ENCODE measurements around the gene ZFR2.
A peak's percentile ranks its signal among the peaks of the same experiment; 100 is the strongest.

ZFR2 gene

DNA sequence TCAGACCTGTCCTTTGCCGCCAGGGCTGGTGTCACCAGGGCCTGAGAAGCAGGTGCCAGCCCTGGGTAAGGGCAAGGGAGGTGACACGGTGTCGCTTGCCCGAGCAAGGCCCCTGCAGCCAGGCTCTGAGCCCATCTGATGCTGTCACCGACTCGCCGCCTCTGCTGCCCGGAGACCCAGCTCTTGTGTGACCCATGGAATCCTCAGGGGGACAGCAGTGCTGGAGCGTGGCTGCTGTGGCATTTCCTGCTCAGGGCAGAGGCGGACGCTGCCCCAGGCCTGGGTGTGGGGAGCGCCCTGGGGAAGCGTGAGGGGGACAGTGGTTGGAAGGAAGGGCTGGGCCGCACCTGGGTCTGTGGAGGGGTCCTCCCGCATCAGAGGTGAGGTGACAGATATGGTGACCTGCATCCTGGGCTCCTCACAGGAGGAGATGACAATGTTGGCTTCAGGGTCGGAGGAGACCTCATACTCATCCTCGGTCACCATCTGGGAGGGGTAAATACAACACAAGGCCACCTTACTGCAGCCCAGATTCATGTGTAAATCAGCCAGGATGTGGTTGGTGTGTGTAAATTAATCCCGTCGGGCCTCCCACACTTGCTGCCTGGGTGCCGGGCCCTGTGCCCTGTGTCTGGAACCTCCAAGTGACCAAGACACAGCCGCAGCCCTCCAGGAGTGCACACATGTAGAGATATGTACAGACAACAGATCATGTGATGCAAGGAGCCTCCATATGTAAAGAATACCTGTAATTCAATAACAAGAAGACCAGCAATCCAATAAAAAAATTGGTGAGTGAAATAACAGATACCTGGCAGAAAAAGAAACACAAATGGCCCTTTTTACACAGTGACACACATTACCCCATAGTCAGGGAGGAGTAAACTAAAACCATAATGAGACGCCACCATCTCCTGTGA lies 55.1 kb downstream of the ZFR2 start:
- DNase-seq = no peak

DNA sequence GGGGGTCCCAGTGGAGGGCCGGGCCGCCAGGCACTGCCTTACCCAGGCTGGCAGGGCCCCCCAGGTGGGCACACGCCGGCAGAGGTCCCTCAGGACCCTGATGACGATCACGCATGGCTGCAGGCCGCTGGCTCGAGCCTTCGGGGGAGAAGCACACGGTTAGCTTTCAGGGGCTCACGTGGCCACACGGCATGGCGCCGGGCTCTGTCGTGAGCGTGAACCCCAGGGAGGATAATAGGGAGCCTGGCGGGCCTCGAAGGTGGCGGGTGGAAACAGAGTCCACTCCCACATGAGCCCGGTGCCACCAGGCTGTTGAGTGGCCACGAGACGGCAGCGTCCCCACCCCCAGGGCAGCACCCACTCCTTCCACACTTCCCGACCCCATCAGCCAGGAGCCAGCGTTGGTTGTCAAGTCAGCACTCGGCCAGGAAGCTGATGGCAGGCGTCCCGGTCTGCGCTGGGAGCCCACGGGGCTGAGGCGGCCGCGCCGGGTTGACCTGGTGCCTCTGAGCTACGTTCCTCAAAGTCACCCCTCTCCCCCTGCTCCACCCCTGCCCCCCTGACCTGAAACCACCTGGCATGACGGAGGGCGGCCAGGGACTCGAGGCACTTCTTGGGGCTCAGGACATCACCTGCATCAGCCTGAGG lies 58.0 kb downstream of the ZFR2 start:
- DNase-seq = no peak

DNA sequence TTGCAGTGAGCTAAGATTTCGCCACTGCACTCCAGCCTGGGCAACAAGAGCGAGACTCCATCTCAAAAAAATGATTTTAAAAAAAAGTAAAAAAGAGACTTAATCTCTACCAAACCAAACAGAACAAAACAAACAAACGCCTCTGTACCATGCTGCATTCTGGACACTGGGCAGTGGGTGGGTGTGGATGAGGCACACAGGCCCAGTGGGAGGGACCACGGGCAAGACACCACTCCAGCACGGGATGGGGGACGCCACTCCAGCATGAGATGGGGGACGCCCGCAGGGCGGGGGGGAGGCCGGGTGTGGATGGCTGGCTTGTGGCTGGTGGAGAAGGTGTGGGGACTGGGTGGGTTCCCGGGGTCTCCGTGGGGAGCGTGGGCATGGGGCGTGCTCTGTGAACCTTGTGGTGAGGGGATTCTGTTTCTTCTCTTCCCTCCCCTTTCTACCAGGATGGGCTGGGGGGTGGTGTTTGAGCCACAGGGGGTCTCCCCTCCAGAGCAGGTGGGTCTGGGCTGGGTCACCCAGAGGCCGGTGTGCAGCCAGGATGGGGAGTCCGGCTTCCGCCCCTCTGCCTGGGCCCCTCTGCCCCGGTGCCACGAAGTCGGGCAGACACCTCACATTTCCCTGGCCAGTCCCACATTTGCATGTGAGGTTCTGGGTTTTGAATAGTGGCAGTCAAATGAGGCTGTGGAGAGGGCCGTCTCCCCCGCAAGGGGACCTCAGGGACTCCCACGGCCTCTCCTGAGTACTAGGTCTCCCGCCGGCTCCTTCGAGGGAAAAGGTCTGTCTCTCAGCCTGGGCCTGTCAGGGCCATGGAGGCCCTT lies 58.7 kb downstream of the ZFR2 start:
- DNase-seq = no peak

DNA sequence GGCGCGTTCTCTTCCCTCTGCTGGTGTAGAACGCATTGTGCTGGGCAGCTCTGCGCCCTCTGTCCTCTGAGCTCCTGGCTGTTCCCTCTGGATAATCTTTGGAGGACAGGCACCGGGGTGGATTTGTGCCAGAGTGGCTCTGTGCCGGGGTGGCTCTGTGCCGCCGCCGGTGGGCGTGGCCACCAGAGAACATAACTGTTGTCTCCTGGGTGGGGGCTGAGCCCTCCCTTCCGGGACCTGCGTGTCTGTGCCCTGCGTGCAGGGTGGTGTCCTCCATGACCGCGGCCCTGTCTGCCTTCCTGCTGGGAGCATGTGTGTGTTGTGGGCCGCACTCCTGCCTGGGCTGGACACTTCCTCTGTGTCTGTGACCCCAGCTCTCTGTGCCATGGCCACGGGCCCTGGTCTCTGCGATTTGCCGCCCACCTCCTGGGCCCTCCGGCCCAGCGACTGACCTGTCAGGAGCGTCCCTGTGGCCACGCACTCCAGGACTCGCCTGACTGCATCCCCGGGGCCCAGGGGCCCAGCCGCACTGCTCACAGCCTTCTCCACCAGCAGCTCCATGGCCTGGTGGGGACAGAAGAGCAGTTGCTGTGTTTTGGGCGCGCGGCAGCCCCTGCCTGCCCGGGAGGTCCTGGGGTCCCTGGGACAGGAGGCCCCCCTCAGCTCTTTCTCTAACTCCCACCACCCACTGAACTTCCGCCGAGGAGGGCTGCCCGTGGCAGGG lies 60.3 kb downstream of the ZFR2 start:
- no peak for DNase-seq

DNA sequence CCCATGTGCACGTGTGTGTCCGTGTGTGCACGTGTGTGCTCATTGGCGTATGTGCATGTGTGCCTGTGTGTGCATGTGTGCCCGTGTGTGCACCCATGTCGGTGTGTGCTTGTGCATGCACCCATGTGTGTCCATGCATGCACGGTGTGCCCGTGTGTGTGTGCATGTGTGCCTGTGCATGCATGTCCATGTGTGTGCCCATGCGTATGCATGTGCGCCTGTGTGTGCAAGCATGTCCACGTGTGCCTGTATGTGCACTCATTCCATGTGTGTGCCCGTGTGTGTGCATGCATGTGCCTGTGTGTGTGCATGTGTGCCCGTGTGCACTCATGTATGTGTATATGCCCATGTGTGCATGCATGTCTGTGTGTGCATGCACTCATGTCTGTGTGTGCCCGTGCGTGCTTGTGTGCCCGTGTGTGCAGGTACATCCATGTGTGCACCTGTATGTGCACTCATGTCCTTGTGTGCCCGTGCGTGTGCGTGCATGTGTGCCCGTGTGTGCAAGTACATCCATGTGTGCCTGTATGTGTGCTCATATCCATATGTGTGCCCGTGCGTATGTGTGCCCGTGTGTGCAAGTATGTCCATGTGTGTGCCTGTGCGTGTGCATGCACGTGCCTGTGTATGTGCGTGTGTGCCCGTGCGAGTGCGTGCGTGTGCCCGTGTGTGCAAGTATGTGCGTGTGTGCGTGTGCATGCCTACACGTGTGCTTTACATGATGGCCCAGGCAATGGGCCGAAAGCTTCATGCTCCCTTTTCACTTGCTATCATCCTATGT lies 61.1 kb downstream of the ZFR2 start:
- DNase-seq = no peak

DNA sequence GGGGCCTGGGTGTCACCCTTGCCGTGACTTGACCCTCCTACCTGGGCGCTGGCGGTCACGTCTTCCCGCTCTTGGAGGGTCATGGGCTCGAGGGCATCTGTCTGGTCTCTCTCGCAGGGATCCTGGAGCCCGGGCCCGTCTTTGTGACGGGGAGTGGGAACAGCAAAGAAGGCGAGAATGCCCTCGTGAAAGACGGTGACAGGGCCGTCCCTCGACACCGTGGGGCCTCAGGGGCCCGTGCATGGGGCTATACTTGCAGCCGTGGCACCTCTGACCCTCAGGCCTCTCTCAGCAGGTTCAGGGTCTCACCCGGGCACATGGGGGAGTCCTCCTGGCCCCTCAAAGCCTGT lies 61.7 kb downstream of the ZFR2 start:
- DNase-seq = no peak

DNA sequence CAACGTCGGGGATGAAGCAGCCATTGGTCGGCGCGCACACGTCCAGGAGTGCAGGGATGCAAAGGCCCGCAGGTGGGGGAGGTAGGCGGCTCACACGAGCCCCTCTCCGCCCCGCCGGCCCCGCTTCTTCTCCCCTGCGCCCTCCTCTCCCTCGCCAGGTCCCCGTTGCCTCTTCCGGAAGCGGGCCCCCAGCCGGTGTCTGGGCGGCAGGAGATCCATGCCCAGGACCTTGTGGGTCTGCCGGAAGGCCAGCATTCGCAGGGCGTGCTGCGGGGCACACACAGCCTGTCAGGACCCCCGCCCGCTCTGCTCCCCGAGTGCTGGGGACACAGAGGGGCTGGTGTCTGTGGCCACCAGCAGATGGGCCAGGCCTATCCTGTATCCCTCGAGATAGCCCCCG lies 63.0 kb downstream of the ZFR2 start:
- no peak for DNase-seq

DNA sequence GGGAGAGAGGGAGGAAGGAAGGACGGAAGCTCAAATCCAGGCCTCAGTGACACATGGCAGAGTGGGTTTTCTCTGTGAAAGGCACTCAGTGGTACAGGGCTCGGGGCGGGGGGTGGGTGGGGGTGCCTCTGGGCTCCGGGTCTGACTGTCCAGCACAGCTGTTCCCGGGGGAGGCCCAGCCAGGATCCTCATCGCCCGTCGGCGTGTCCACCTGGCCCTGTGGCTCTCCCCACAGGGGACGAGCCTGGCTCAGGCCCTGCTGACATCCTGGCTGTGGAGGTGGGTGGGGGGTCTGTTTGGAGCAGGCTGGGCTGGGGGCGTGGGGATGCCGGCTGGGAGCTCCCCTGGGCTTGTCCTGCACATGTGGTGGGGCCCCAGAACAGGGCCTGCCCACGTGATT lies 64.4 kb downstream of the ZFR2 start:
- DNase-seq = no peak

DNA sequence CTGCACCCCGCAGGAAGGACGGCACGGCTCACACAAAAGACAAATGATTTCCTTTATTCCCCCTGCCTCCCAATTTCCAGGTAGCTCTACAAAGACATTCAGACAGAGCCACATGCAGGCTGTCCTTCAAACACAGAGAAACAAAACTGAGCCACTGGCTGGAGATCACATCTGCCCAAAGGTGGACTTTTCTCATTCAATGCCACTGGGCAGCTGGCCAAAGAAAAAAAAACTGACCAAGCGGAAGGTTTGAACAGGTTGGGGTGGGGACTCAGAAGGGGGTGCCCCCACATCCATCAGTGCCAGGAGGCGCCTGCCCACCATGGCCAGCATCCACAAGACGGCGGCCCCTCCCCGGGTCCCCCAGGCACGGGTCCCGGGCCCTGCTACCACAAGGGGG lies 64.9 kb downstream of the ZFR2 start:
- DNase-seq = no peak

DNA sequence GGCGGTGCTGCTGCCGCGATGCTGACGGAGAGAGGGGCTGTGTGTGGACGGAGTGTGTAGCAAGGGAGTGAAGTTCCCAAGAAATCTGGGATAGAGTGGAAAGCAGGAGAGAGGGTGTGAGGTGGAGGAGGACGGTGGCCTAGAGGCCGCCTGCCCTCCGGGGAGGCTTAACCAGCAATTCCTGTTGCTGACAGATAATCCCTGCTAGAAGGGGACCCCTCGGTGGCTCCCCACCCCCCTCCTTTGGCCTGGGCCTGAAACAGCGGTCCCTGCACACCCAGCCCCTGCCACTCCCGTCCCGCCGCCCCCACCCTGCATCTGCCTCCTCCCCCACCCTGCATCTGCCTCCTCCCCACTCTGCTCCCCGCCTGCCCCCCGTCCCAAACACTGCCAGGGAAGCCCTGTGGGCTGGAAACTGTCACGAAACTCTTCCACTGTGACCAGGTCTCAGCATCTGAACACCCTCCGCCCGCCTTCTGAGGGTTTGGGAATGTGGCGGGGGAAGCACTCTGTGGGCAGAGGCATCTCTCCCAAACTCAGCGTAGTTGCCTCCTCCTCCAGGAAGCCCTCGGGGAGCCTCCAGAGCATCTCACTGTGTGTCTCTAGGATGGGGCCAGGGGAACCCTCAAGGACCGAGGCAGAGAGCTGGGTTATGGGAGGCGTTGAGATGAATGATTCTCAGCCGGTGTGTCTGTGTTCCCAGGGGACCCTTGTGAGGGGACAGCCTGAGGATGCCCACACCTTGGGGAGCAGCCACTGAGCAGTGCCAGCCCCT lies 65.5 kb downstream of the ZFR2 start:
- DNase-seq = no peak

DNA sequence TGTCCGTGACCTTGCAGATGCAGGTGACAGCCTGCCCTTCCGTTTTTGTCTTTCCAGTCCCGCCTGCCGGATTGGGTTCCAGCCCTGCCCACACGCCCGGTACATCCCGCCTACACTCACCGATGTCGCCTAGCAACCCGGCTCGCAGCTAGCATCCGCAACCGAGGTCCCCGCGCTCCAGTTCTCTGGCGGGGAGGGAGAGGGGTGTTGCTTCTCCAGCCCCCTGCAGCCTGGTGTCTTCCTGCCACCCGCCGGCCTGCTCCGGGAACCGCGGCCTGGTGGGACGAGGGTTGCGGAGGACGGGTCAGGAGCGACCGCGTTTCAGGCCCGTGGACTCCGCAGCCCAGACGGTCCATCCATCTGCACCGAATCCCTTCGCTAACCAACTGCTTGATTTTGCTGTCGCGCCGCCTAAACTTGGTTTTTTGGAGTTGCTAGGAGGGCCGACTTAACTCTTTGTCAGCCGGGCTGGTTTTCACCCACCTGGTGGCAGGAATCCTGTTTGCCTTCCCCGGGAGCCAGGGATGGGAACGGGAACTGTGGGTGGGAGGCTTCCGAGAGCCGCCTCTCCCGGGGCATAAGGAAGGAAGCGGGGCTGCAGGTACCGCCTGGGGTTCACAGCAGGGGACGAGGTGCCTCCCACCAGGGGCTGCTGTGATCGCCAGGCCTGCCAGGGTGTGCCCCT lies 67.3 kb downstream of the ZFR2 start:
- DNase-seq = peak; percentile 61

DNA sequence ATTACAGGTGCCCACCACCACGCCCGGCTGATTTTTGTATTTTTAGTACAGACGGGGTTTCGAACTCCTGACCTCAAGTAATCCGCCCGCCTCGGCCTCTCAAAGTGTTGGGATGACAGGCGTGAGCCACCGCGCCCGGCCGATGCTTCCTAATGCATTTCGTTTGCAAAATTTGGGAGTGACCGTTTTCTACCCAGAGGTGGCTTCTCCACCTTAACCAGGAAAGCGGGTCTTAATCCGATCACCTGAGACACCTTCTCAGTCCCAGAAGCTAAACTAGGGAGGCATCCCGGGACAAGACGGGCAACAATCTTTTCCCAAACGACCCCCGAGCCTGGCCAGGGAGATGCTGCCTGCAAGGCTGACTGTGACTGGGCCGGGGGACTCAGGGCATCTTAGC lies 67.8 kb downstream of the ZFR2 start:
- no peak for DNase-seq

DNA sequence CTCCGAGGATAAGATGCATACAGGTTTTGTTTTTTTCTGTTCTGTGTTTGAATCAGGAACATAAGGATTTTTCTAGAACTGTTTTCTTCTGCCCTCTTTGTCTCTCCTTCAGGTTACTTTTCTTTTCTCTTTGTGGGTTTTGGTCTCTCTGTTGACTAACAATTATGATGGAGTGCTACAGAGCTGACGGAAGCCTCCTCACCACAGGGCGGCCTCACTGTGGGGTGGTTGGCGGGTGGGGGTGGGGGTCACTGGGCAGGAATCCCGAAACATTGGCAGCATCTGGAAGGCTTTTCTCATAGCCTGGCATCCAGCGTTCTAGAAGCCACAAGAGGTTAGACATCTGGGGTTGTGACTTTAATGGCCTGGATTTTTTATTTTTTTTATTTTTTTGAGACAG lies 70.7 kb downstream of the ZFR2 start:
- peak; percentile 58 for DNase-seq

DNA sequence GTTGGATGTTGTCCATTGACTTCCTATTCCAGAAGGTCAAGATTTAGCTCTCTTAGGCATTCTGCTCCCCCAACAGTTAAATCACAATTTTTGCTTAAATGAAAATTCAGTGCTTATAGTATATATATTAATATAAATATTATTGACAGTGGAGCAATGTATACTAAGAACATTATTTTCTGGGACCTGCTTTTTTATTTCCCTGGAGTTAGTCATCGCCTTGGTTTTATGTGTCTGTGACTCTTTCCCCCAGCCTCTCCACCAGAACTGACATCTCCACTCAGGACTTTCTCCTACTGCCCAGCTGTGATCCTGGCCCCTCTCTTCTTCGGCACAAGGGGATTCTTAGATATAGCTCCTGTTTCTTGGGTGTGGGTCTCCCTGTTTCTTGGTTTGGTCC lies 72.5 kb downstream of the ZFR2 start:
- DNase-seq = no peak

DNA sequence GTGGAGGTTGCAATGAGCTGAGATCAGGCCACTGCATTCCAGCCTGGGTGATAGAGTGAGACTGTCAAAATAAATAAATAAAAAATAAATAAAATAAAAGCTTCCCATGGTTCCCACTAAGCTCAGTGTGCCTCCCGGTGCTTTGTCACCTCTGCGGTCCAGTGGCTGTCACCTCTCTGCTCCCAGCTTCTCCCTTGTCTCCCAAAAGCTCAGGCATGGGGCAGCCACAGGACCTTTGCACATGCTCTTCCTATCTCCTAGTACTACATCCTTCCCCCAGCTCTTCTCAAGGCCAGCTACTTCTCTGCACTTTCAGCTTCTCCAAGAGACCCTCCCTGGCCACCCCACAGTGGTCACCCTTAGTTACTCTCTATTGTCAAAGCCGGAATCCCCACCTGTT lies 75.0 kb downstream of the ZFR2 start:
- no peak for DNase-seq

DNA sequence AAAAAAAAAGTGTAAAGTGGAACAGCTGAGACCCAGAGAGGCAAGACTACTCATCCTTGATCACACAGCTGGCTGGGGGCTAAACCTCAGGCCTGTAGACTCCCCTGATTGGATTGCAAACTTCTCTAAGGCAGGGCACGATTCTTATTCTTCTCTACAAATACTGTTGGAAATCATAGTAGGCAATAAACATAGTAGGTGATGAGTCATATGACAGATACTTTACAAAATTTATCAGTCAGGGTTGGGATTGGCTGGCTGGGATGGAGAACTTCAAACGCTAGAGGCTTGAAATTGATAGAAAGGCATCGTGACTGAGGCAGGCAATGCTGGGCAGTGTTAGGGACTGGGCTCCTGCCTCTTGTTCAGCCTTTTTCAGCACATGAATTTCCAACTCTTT lies 76.7 kb downstream of the ZFR2 start:
- DNase-seq = no peak

DNA sequence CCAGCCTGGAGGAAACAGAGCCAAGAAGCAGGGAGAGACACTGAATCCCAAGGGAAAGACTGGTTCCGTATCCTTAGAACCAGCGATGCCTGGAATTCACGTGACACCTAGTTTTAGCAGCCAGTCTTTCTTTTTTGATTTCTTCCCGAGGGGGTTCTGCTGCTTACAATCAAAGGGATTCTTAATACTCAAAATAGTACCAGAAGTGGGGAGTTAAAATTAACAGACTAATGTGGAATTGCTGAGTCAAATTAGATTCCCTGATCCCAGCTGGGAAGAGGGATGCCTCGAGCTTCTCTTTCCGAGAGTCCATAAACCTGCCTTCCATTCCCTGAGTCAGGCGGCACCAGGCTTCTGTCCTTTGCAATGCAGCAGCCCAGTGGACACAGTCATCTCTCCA lies 77.9 kb downstream of the ZFR2 start:
- no peak for DNase-seq

DNA sequence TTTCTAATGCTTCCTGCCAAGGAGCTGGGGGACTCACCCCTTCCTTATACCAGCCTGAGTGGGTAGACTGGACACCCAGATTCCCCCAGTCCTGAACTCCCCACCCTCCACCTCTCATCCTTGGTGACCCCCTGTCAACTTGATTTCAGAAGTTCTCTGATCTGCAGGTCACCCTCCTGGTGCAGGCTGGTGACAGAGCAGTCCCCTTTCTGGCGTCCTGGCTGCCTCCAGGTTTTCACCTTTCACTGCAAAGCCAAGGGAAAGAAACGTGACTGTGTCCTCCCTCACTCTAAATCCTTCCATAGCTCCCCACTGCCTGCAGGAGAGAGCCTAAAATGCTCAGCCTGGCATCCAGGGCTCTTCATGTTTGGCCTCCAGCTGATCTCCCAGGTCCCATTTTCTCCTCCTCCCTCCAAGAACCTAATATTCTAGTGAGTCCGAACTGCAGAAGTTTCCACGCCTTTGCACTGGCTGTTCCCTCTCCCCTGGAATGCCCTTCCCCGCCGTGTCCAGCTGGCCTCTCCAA lies 78.6 kb downstream of the ZFR2 start:
- no peak for DNase-seq

DNA sequence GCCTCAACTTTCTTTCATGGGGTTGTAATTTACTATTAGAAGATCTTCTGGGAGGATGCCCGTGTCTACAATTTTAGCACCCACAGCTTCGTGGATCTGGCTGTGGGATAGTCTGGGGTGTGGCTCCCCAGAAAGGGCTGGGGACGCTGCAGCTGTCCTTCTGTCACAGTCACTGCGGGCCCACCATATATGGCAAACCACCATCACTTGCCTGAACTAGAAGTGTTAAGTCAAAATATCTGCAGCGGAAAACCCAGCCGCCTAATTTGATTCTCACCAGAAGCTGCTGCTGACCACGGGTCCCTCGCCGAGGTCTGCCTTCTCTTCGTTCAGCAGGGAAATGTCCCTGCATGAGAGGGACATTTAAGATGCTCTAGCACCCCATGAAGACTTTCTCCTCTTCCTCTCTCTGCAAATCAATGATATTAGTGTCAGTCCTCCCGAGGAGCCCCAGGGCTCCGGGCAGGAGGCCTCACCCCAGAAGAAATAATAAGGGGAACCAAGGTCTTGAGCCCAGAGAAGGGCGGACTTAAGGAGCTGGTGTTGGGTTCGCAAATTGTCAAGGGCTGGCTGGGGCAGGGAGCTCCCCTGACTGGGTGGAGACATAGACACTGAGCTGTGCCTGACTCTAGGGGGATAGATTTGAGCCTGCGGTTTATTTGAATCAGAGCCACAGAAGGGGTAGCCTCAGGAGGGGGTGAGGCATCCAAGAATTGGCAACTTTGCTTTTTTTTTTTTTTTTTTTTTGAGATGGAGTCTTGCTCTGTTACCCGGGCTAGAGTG lies 79.7 kb downstream of the ZFR2 start:
- DNase-seq = no peak

Measured in central memory CD4-positive, alpha-beta T cell (primary cell).